Astrocyte (in vitro differentiated cells and primary cell): ENCODE results near the gene PRKCH. TPM values are rescaled to one million over a fixed set of nuclear protein-coding genes. Genes with fewer than 3 reads are reported as not detected.
"Not testable (repeated sequence)": the region's sequence is repeated elsewhere in the genome, so short reads cannot be mapped to it uniquely, and the experiment has no call there.

Source experiments
- DNase-seq: peaks from one replicate; pipeline ENCODE4 v3.0.0-alpha.2; 2010; ENCODE audit warnings: low read depth
- FAIRE-seq: peaks from 2 replicates; lab custom pipeline; 2011; peaks lifted over from hg19 to GRCh38; lab: Jason Lieb, UNC
- H2AFZ ChIP-seq: 2 replicates; pipeline ENCODE4 v1.6.0; 2012; ENCODE audit warnings: low read depth, low read length, inconsistent platforms
- H3K27ac ChIP-seq: 2 replicates; pipeline ENCODE4 v1.5.1; 2011; ENCODE audit warnings: low read depth, low read length, inconsistent platforms
- H3K27me3 ChIP-seq: 2 replicates; pipeline ENCODE4 v1.6.0; 2011; ENCODE audit warnings: low read length, inconsistent platforms; ENCODE audit not compliant: insufficient read depth
- H3K36me3 ChIP-seq: 2 replicates; pipeline ENCODE4 v1.5.1; 2011; ENCODE audit warnings: low read length, inconsistent platforms; ENCODE audit not compliant: insufficient read depth
- H3K4me1 ChIP-seq: 2 replicates; pipeline ENCODE4 v1.5.1; 2011; ENCODE audit warnings: low read length, inconsistent platforms; ENCODE audit not compliant: insufficient read depth
- H3K4me2 ChIP-seq: 2 replicates; pipeline ENCODE4 v1.6.0; 2012; ENCODE audit warnings: low read length, inconsistent platforms
- H3K4me3 ChIP-seq: 2 replicates; pipeline ENCODE4 v1.5.1; 2011; ENCODE audit warnings: low read depth, mild to moderate bottlenecking, low read length, inconsistent platforms; ENCODE audit not compliant: insufficient read depth
- H3K79me2 ChIP-seq: 2 replicates; pipeline ENCODE4 v1.6.0; 2012; ENCODE audit warnings: mild to moderate bottlenecking, low read length, inconsistent platforms; ENCODE audit not compliant: insufficient read depth
- H3K9ac ChIP-seq: 2 replicates; pipeline ENCODE4 v1.6.0; 2012; ENCODE audit warnings: mild to moderate bottlenecking, low read length, inconsistent platforms
- H3K9me3 ChIP-seq: 2 replicates; pipeline ENCODE4 v1.5.1; 2012; ENCODE audit warnings: low read depth, mild to moderate bottlenecking, low read length, inconsistent platforms; ENCODE audit not compliant: insufficient read depth
- H4K20me1 ChIP-seq: 2 replicates; pipeline ENCODE4 v1.6.0; 2012; ENCODE audit warnings: low read length, inconsistent platforms; ENCODE audit not compliant: insufficient read depth
- H3K27ac Mint-ChIP-seq: one replicate; pipeline ENCODE4 v1.8.0; 2021; ENCODE audit warnings: mild to moderate bottlenecking, mixed read lengths; ENCODE audit not compliant: unreplicated experiment
- H3K27me3 Mint-ChIP-seq: one replicate; pipeline ENCODE4 v1.8.0; 2021; ENCODE audit warnings: low read depth, mixed read lengths; ENCODE audit not compliant: unreplicated experiment
- H3K36me3 Mint-ChIP-seq: one replicate; pipeline ENCODE4 v1.8.0; 2021; ENCODE audit warnings: low read depth, mixed read lengths; ENCODE audit not compliant: unreplicated experiment
- H3K4me1 Mint-ChIP-seq: one replicate; pipeline ENCODE4 v1.8.0; 2021; ENCODE audit warnings: low read depth, mixed read lengths; ENCODE audit not compliant: unreplicated experiment
- H3K4me3 Mint-ChIP-seq: one replicate; pipeline ENCODE4 v1.8.0; 2021; ENCODE audit warnings: mild to moderate bottlenecking, moderate library complexity, mixed read lengths; ENCODE audit not compliant: unreplicated experiment
- H3K9me3 Mint-ChIP-seq: one replicate; pipeline ENCODE4 v1.8.0; 2021; ENCODE audit warnings: mild to moderate bottlenecking, mixed read lengths; ENCODE audit not compliant: unreplicated experiment
- CTCF ChIP-seq: IDR thresholded peaks from 2 replicates; pipeline ENCODE4 v1.5.1; 2011; ENCODE audit warnings: low read depth, mild to moderate bottlenecking, inconsistent platforms, low read length, moderate library complexity; ENCODE audit not compliant: insufficient read depth
- EZH2 ChIP-seq: IDR thresholded peaks from 2 replicates; pipeline ENCODE4 v1.6.1; 2012; ENCODE audit warnings: mild to moderate bottlenecking, low read length, inconsistent platforms; ENCODE audit not compliant: insufficient read depth
- total RNA-seq: library from RNA; stranded (reverse); gene quantifications from 2 replicates; pipeline ENCODE4 v1.2.1, GENCODE V29; 2021

The PRKCH gene
- total RNA-seq, 1 donor from 2014 or later = 6.0 TPM

- Histone ChIP-seq H3K79me2 (no peaks in the 10 kb centered on the region), H3K4me1 (no peaks in the 10 kb centered on the region), H3K27ac (no peak overlapping the region), H4K20me1 (no peaks in the 10 kb centered on the region), H3K4me2 (no peak overlapping the region), H2AFZ (no peak overlapping the region), H3K36me3 (no peaks in the 10 kb centered on the region), H3K4me3 (no peak overlapping the region), H3K9ac (no peak overlapping the region), H3K9me3 (peaks cover 3% of the 10 kb centered on the region), H3K27me3 (peaks cover 15% of the 10 kb centered on the region)
- no peak for TF ChIP-seq CTCF
- TF ChIP-seq EZH2 = no peak
- Mint-ChIP-seq H3K4me3 (no peak overlapping the region), H3K4me1 (no peaks in the 10 kb centered on the region), H3K36me3 (peaks cover 2% of the 10 kb centered on the region), H3K9me3 (peaks cover 8% of the 10 kb centered on the region), H3K27ac (no peak overlapping the region), H3K27me3 (peaks cover 6% of the 10 kb centered on the region)
- FAIRE-seq (no peak), DNase-seq (no peak)
These were observed 6.1 kb upstream of the PRKCH start for GRCh38 chr14:61315313-61315712.

- H3K27ac ChIP-seq = no peak overlapping the region
- no peak overlapping the region for H3K4me3 Mint-ChIP-seq
- no peak overlapping the region for H3K27ac Mint-ChIP-seq
- H3K79me2 ChIP-seq = no peaks in the 10 kb centered on the region
- H3K9me3 Mint-ChIP-seq = no peaks in the 10 kb centered on the region
- peaks cover 37% of the 10 kb centered on the region for H3K27me3 ChIP-seq
- H3K9ac ChIP-seq = no peak overlapping the region
- no peaks in the 10 kb centered on the region for H4K20me1 ChIP-seq
- no peak overlapping the region for H3K4me3 ChIP-seq
- no peaks in the 10 kb centered on the region for H3K36me3 Mint-ChIP-seq
- no peak overlapping the region for H2AFZ ChIP-seq
- H3K9me3 ChIP-seq = no peaks in the 10 kb centered on the region
- H3K4me2 ChIP-seq = no peak overlapping the region
- TF ChIP-seq EZH2 (no peak), CTCF (no peak)
- DNase-seq (no peak), FAIRE-seq (no peak)
- H3K36me3 ChIP-seq = no peaks in the 10 kb centered on the region
- no peaks in the 10 kb centered on the region for H3K4me1 Mint-ChIP-seq
- H3K27me3 Mint-ChIP-seq = peaks cover 20% of the 10 kb centered on the region
- H3K4me1 ChIP-seq = peaks cover 6% of the 10 kb centered on the region
These were observed 2.3 kb upstream of the PRKCH start for GRCh38 chr14:61319086-61319485.

- TF ChIP-seq CTCF (no peak), EZH2 (no peak)
- H3K79me2 ChIP-seq = no peaks in the 10 kb centered on the region
- Mint-ChIP-seq H3K4me3 (no peak overlapping the region), H3K27me3 (peaks cover 18% of the 10 kb centered on the region), H3K36me3 (no peaks in the 10 kb centered on the region), H3K9me3 (no peaks in the 10 kb centered on the region), H3K4me1 (no peaks in the 10 kb centered on the region), H3K27ac (no peak overlapping the region)
- H3K4me1 ChIP-seq = peaks cover 6% of the 10 kb centered on the region
- H3K4me3 ChIP-seq = no peak overlapping the region
- DNase-seq (no peak), FAIRE-seq (no peak)
- no peak overlapping the region for H3K9ac ChIP-seq
- no peak overlapping the region for H3K4me2 ChIP-seq
- H3K27ac ChIP-seq = no peak overlapping the region
- H3K9me3 ChIP-seq = no peaks in the 10 kb centered on the region
- H3K27me3 ChIP-seq = peaks cover 37% of the 10 kb centered on the region
- no peak overlapping the region for H2AFZ ChIP-seq
- H3K36me3 ChIP-seq = no peaks in the 10 kb centered on the region
- H4K20me1 ChIP-seq = no peaks in the 10 kb centered on the region
These were observed 1.7 kb upstream of the PRKCH start for GRCh38 chr14:61319706-61320105.

GRCh38 chr14:61320170-61320569, 1.2 kb upstream of the PRKCH start:
- peaks cover 16% of the 10 kb centered on the region for H3K27me3 Mint-ChIP-seq
- DNase-seq, H3K36me3 ChIP-seq, H4K20me1 ChIP-seq, H3K36me3 Mint-ChIP-seq, H3K4me3 Mint-ChIP-seq, FAIRE-seq, H3K4me1 ChIP-seq, H3K79me2 ChIP-seq, H3K27ac Mint-ChIP-seq, H3K27ac ChIP-seq, H3K9me3 ChIP-seq, H3K9ac ChIP-seq, H3K9me3 Mint-ChIP-seq, H3K4me3 ChIP-seq, H3K4me2 ChIP-seq, H2AFZ ChIP-seq, H3K4me1 Mint-ChIP-seq: not testable (repeated sequence)
- H3K27me3 ChIP-seq = peaks cover 37% of the 10 kb centered on the region
